G401 (cell line): ENCODE data around the gene STK4. TPM values are rescaled to one million over a fixed set of nuclear protein-coding genes. Genes with fewer than 3 reads are reported as not detected.
"Not testable (repeated sequence)": the region's sequence is repeated elsewhere in the genome, so short reads cannot be mapped to it uniquely, and the experiment has no call there.

ENCODE experiments used
- DNase-seq: peaks from one replicate; pipeline ENCODE4 v3.0.0-alpha.2; 2015; ENCODE audit warnings: low spot score
- in situ Hi-C: cut with HindIII; loops from 2 replicates; pipeline ENCODE4 v1.10.0; 2016; ENCODE audit warnings: low sequenced_read_pairs, mixed read lengths
- total RNA-seq: library from RNA; depleted of rRNA; stranded (reverse); fragments of >200 nt; shearing (Covaris generic); gene quantifications from 2 replicates; pipeline ENCODE4 v1.2.3, GENCODE V29; 2014

STK4 gene
- total RNA-seq, 1 experiment from 2014 or later, result 11.1 TPM

- peak; percentile 73 for DNase-seq
- in situ Hi-C loops, result no loop called here
Measured at GRCh38 chr20:45044084-45044573, 77.8 kb downstream of the STK4 start.

GRCh38 chr20:45044601-45045000 lies 78.3 kb downstream of the STK4 start:
- DNase-seq, result no peak
- in situ Hi-C loops, result no loop called here

GRCh38 chr20:45047581-45048119 lies 81.3 kb downstream of the STK4 start:
- in situ Hi-C loops, result no loop called here
- DNase-seq, result no peak

GRCh38 chr20:45049438-45049837 lies 83.1 kb downstream of the STK4 start:
- in situ Hi-C loops, result no loop called here
- no peak for DNase-seq

- DNase-seq, result no peak
- in situ Hi-C loops, result no loop called here
Measured at GRCh38 chr20:45049904-45050471, 83.7 kb downstream of the STK4 start.

- DNase-seq, result no peak
- in situ Hi-C loops, result no loop called here
Measured at GRCh38 chr20:45051204-45052060, 85.1 kb downstream of the STK4 start.

- in situ Hi-C loops, result no loop called here
- DNase-seq, result peak; percentile 39
Measured at GRCh38 chr20:45052698-45053429, 86.6 kb downstream of the STK4 start.

GRCh38 chr20:45053430-45054351 lies 87.4 kb downstream of the STK4 start:
- DNase-seq, result no peak
- in situ Hi-C loops, result no loop called here

- in situ Hi-C loops, result no loop called here
- no peak for DNase-seq
Measured at GRCh38 chr20:45055056-45055455, 88.7 kb downstream of the STK4 start.

- no peak for DNase-seq
- in situ Hi-C loops, result no loop called here
Measured at GRCh38 chr20:45056473-45057173, 90.3 kb downstream of the STK4 start.

GRCh38 chr20:45058168-45058850 lies 92.0 kb downstream of the STK4 start:
- in situ Hi-C loops, result no loop called here
- DNase-seq, result no peak

- in situ Hi-C loops, result no loop called here
- no peak for DNase-seq
Measured at GRCh38 chr20:45059022-45059728, 92.9 kb downstream of the STK4 start.

GRCh38 chr20:45060294-45060693 lies 94.0 kb downstream of the STK4 start:
- DNase-seq, result no peak
- in situ Hi-C loops, result no loop called here

- DNase-seq, result no peak
- in situ Hi-C loops, result no loop called here
Measured at GRCh38 chr20:45061244-45061643, 94.9 kb downstream of the STK4 start.

GRCh38 chr20:45063107-45063506 lies 96.8 kb downstream of the STK4 start:
- DNase-seq, in situ Hi-C loops: not testable (repeated sequence)

- in situ Hi-C loops, result no loop called here
- DNase-seq, result no peak
Measured at GRCh38 chr20:45064812-45065211, 98.5 kb downstream of the STK4 start.

GRCh38 chr20:45066372-45066771 lies 100.1 kb downstream of the STK4 start:
- in situ Hi-C loops, result no loop called here
- no peak for DNase-seq
